GM21360 (cell line): Measurements from ENCODE around the gene LSM2.

Experiments used
- ATAC-seq: cut with Tn5 transposase; IDR thresholded peaks from one replicate; pipeline ENCODE4 v1.9.1; 2021; ENCODE audit warnings: mild to moderate bottlenecking, moderate library complexity; ENCODE audit not compliant: unreplicated experiment

The LSM2 gene

GRCh38 chr6:31758281-31758680 is 48.5 kb downstream of the LSM2 start:
- no peak for ATAC-seq

- no peak for ATAC-seq
These were observed 53.9 kb downstream of the LSM2 start for GRCh38 chr6:31752739-31753319.

DNA sequence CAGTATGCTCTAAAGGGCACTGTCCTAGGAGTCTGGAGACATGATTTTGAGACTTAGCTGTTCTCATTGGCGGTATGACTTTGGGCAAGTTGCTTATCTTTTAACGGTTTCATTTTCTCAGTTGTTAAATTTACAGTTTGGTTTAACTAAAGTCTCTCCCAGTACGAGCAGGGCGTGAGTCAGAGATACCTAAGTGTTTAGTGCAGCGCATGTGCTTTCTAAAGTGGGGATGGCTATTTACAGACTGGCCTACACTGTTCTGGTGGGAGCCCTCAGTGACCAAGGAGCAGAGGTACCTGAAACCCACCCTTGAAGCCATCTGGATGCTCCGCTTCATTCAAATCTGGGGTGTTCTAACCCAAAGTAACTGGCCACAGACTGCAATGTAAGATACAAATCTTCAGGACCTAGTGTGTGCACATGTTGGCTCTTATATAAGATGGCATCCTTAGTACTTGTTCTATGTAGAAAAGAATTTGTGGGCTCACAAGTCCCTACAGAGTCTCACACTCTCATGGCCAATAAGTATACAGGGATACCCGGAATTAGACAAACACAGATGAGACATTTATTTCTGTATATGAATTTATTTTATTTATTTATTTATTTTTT is 56.2 kb downstream of the LSM2 start:
- no peak for ATAC-seq

DNA sequence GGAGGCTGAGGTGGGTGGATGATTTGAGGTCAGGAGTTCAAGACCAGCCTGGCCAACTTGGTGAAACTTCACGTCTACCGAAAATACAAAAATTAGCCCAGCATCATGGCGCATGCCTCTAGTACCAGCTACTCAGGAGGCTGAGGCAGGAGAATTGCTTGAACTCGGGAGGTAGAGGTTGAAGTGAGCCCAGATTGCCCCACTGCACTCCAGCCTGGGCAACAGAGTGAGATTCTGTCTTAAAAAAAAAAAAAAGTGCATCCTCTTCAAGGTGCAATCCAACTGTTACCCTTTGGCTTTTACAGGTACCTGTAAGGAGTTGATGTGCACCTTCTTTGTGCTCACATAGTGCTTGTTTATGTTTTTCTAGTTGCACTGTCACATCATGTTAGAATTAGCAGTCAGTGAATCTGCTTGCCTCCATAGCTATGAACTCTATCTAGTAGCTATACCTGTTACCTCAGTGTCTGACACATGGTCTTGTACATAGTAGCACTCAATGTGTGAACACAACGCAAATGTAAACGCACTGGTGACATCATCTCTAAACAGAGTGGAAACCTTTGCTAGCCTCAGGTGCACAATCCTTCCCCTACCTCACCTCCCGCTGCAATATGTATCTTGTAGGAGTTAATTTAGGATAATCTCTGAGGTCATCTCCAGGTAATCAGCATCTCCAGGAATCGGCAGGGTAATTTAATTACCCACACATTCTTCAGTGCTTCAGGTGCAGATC is 57.3 kb downstream of the LSM2 start:
- ATAC-seq: no peak
